ENCODE data around the gene ZNF497. TPM values are rescaled to one million over a fixed set of nuclear protein-coding genes. Genes with fewer than 3 reads are reported as not detected.
A peak's percentile ranks its signal among the peaks of the same experiment; 100 is the strongest.

Gene ZNF497
- polyA plus RNA-seq, 1 of the 3 experiments (the other 2 are of a cell fraction), result 1.1 TPM

DNA sequence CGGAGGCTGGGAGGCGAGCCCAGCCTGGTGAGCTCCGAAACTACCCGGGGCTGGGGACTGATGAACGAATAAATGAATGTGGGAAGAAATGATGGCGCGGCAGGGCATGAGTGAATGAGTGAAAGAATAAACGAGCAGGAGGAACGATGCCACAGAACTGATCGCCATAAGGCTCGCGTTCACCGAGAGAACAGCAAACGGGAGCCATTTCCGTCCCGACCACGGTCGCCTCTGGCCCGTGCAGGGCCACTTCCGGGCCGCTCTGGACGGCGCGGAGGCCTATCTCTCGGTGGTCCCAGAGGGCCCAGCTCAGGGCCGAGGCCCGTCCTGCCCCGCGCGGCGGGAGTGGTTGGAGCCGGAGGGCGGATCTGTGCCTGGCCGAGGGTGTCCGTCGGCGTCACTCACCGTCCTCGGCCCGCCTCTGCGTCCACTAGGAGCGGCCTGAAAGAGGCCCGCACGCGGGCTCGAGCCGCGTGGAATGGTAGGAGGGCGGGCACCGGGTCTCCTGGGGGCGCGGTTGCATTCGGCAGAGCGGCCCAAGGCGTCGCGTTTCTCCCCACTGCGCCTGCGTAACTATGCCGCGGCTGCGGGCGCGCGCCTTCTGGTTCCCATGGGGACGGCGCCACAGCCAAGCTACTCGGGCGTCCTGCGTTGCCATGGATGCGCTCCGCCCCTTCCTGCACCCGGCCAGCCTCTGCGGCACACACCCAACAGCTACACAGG, at the start of gene ZNF497 (continued):
- TF ChIP-seq, protein P1, sequence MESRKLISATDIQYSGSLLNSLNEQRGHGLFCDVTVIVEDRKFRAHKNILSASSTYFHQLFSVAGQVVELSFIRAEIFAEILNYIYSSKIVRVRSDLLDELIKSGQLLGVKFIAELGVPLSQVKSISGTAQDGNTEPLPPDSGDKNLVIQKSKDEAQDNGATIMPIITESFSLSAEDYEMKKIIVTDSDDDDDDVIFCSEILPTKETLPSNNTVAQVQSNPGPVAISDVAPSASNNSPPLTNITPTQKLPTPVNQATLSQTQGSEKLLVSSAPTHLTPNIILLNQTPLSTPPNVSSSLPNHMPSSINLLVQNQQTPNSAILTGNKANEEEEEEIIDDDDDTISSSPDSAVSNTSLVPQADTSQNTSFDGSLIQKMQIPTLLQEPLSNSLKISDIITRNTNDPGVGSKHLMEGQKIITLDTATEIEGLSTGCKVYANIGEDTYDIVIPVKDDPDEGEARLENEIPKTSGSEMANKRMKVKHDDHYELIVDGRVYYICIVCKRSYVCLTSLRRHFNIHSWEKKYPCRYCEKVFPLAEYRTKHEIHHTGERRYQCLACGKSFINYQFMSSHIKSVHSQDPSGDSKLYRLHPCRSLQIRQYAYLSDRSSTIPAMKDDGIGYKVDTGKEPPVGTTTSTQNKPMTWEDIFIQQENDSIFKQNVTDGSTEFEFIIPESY (IDR thresholded peaks at IDR 0.05; ENCODE audit: borderline replicate concordance, low read depth), result no peak; the same call in 1 of the 2 replicates
- peak; percentile 34; the same call in 1 of the 2 replicates for TF ChIP-seq REST (IDR thresholded peaks at IDR 0.05; ENCODE audit: low read depth, low read length)

GRCh38 chr19:58409010-58409790, 46.6 kb upstream of the ZNF497 start:
- WGBS (ENCODE audit: low lambda C conversion rate), result 2% methylated on average over 27 of the region's 34 CpGs
- Histone ChIP-seq H3K27me3 (ENCODE audit: insufficient read depth) (no peaks in the 10 kb centered on the region), H3K36me3 (replicated peaks in 1 of 2; ENCODE audit: control insufficient read depth in 1 of 2, insufficient read depth in 2 of 2, low read length in 1 of 2) (peaks cover 0 to 3% of the 10 kb centered on the region in 2 experiments), H3K4me1 (ENCODE audit: control insufficient read depth in 1 of 2, insufficient read depth in 2 of 2, low read depth in 1 of 2, low read length in 1 of 2) (peaks cover 0 to 25% of the 10 kb centered on the region in 2 experiments; a peak in 1 of 4 replicates), H2AFZ (ENCODE audit: low read depth) (peak overlapping the region; percentile 86), H4K20me1 (ENCODE audit: insufficient read depth) (no peaks in the 10 kb centered on the region), H3K9ac (peak overlapping the region; percentile 83), H3K79me2 (ENCODE audit: insufficient read depth) (peaks cover 61% of the 10 kb centered on the region), H3K9me2 (no peaks in the 10 kb centered on the region), H3K9me3 (no peaks in the 10 kb centered on the region), H3K4me2 (peak overlapping the region; percentile 99), H3K4me3 (ENCODE audit: low read depth in 2 of 2, low read length in 1 of 2) (peak overlapping the region; percentile 84 to 97), H3F3A (replicated peaks; ENCODE audit: insufficient read depth) (peaks cover 10% of the 10 kb centered on the region), H3K27ac (ENCODE audit: low read depth in 2 of 2, low read length in 1 of 2) (peak overlapping the region; percentile 57 to 86)
- CTCF ChIA-PET, result no interaction called here
- POLR2A ChIA-PET, result interaction anchor here (0.6 to 1.3 kb wide), 6 partner anchors 23 to 146 kb away, joined by 3 to 8 read pairs (median 4); partner anchors contain the start of genes CHMP2A, ZNF132, ZNF446 and ZNF497
- peak; percentile 79 for DNase-seq
- TF ChIP-seq MEF2A (IDR thresholded peaks at IDR 0.05; ENCODE audit: borderline replicate concordance, low read depth) (no peak), RAD21 (IDR thresholded peaks at IDR 0.05; ENCODE audit: low read length) (peak; percentile 3; the same call in 1 of the 2 replicates), RFX5 (IDR thresholded peaks at IDR 0.05; ENCODE audit: low read length) (no peak), EP300 (IDR thresholded peaks at IDR 0.05; ENCODE audit: borderline replicate concordance in 1 of 2, low read depth in 1 of 2, low read length in 1 of 2) (no peak), NRF1 (IDR thresholded peaks at IDR 0.05; ENCODE audit: low read depth, low read length) (peak; percentile 41; the same call in 1 of the 2 replicates), GABPA (IDR thresholded peaks at IDR 0.05; ENCODE audit: low read depth) (no peak), EZH2phosphoT487 (IDR thresholded peaks at IDR 0.05; ENCODE audit: borderline replicate concordance, low read depth) (no peak), REST (IDR thresholded peaks at IDR 0.05; ENCODE audit: low read depth, low read length) (no peak), MXI1 (IDR thresholded peaks at IDR 0.05; ENCODE audit: low read depth, low read length) (peak; percentile 17; the same call in 1 of the 2 replicates), FOSL2 (IDR thresholded peaks at IDR 0.05; ENCODE audit: borderline replicate concordance, low read depth) (no peak), FOXM1 (IDR thresholded peaks at IDR 0.05; ENCODE audit: low read depth) (no peak)
- TF ChIP-seq, protein P2, sequence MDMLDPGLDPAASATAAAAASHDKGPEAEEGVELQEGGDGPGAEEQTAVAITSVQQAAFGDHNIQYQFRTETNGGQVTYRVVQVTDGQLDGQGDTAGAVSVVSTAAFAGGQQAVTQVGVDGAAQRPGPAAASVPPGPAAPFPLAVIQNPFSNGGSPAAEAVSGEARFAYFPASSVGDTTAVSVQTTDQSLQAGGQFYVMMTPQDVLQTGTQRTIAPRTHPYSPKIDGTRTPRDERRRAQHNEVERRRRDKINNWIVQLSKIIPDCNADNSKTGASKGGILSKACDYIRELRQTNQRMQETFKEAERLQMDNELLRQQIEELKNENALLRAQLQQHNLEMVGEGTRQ (IDR thresholded peaks at IDR 0.05; ENCODE audit: borderline replicate concordance, low read depth, low read length), result no peak
- TF ChIP-seq, protein P3, sequence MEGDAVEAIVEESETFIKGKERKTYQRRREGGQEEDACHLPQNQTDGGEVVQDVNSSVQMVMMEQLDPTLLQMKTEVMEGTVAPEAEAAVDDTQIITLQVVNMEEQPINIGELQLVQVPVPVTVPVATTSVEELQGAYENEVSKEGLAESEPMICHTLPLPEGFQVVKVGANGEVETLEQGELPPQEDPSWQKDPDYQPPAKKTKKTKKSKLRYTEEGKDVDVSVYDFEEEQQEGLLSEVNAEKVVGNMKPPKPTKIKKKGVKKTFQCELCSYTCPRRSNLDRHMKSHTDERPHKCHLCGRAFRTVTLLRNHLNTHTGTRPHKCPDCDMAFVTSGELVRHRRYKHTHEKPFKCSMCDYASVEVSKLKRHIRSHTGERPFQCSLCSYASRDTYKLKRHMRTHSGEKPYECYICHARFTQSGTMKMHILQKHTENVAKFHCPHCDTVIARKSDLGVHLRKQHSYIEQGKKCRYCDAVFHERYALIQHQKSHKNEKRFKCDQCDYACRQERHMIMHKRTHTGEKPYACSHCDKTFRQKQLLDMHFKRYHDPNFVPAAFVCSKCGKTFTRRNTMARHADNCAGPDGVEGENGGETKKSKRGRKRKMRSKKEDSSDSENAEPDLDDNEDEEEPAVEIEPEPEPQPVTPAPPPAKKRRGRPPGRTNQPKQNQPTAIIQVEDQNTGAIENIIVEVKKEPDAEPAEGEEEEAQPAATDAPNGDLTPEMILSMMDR (IDR thresholded peaks at IDR 0.05), result no peak

Measured in SK-N-SH (cell line).